Anterior cingulate cortex (tissue), 58 donors: ENCODE measurements around the gene CELSR2.

Experiments
- DNase-seq, 58 donors: peaks; one replicate each; lab custom pipeline; 2025; lab: John Stamatoyannopoulos, UW

Gene CELSR2

GRCh38 chr1:109251277-109252166 is 2.2 kb downstream of the CELSR2 start:
- DNase-seq = no peak

GRCh38 chr1:109252167-109252892 is 3.0 kb downstream of the CELSR2 start:
- no peak for DNase-seq

- DNase-seq = peak in 53 of 58 donors; percentile 57 to 93 (median 85)
Observed at GRCh38 chr1:109252893-109253802, 3.8 kb downstream of the CELSR2 start.

- DNase-seq = peak in 23 of 58 donors; percentile 38 to 87 (median 65)
Observed at GRCh38 chr1:109253803-109254620, 4.7 kb downstream of the CELSR2 start.

GRCh38 chr1:109254621-109255096 is 5.3 kb downstream of the CELSR2 start:
- no peak for DNase-seq

GRCh38 chr1:109255097-109255651 is 5.8 kb downstream of the CELSR2 start:
- DNase-seq = peak in 4 of 58 donors; percentile 19 to 50 (median 22)

- no peak for DNase-seq
Observed at GRCh38 chr1:109255678-109256077, 6.3 kb downstream of the CELSR2 start.

- DNase-seq = peak in 16 of 58 donors; percentile 18 to 54 (median 42)
Observed at GRCh38 chr1:109256085-109256484, 6.7 kb downstream of the CELSR2 start.

GRCh38 chr1:109256971-109257681 is 7.8 kb downstream of the CELSR2 start:
- DNase-seq = no peak

- no peak for DNase-seq
Observed at GRCh38 chr1:109257682-109258421, 8.5 kb downstream of the CELSR2 start.

- DNase-seq = no peak
Observed at GRCh38 chr1:109258481-109259466, 9.4 kb downstream of the CELSR2 start.

- no peak for DNase-seq
Observed at GRCh38 chr1:109259674-109260557, 10.6 kb downstream of the CELSR2 start.

- no peak for DNase-seq
Observed at GRCh38 chr1:109261006-109261405, 11.7 kb downstream of the CELSR2 start.

- no peak for DNase-seq
Observed at GRCh38 chr1:109261578-109261977, 12.2 kb downstream of the CELSR2 start.
